Transverse colon (tissue), 4 donors: ENCODE data around the gene SVIP. TPM values are rescaled to one million over a fixed set of nuclear protein-coding genes. Genes with fewer than 3 reads are reported as not detected.
A peak's percentile ranks its signal among the peaks of the same experiment; 100 is the strongest.

Experiments
- DNase-seq: peaks from one replicate; pipeline ENCODE4 v3.0.0-alpha.2; 2019
- H3K27ac ChIP-seq, 4 donors: fragments of 200-600 bp; sonication (generic); 2 replicates each; pipeline ENCODE4 v1.5.1; 2016 to 2018; ENCODE audit warnings: inconsistent platforms in 4 of 4
- H3K27me3 ChIP-seq: fragments of 200-600 bp; sonication (generic); 2 replicates; pipeline ENCODE4 v1.5.1; 2017; ENCODE audit warnings: inconsistent platforms
- H3K36me3 ChIP-seq, 4 donors: fragments of 200-600 bp; sonication (generic); 2 replicates each; pipeline ENCODE4 v1.5.1; 2017 to 2019; ENCODE audit warnings: inconsistent platforms in 4 of 4
- H3K4me1 ChIP-seq, 4 donors: fragments of 200-600 bp; sonication (generic); 2 replicates each; pipeline ENCODE4 v1.5.1; 2017 to 2020; ENCODE audit warnings: inconsistent platforms in 4 of 4
- H3K4me3 ChIP-seq, 4 donors: fragments of 200-600 bp; sonication (generic); 1 replicate in 1 of 4; 2 replicates in 3 of 4; pipeline versions ENCODE4 v1.5.1 to v1.6.1; 2017 to 2019; ENCODE audit warnings: inconsistent platforms in 4 of 4
- H3K9me3 ChIP-seq, 2 donors: fragments of 200-600 bp; sonication (generic); 2 replicates each; pipeline ENCODE4 v1.5.1; 2017 to 2019; ENCODE audit warnings: inconsistent platforms in 2 of 2
- CTCF ChIP-seq, 5 experiments: fragments of 200-600 bp in 3 of 5; fragments of 450-650 bp in 2 of 5; sonication (generic) in 3 of 5; IDR thresholded peaks; 1 replicate in 2 of 5; 2 replicates in 3 of 5; pipeline ENCODE4 v1.5.1; 2016 to 2017; ENCODE audit warnings: antibody characterized with exemption in 5 of 5, inconsistent platforms in 3 of 5, mild to moderate bottlenecking in 2 of 5, moderate library complexity in 1 of 5
- EP300 ChIP-seq: sonication (generic); formaldehyde crosslinking; IDR thresholded peaks from one replicate; pipeline ENCODE4 v1.6.1; 2017; ENCODE audit warnings: antibody characterized with exemption, low read depth
- POLR2A ChIP-seq: fragments of 450-650 bp; IDR thresholded peaks from one replicate; pipeline ENCODE4 v1.6.1; 2016; ENCODE audit warnings: antibody characterized with exemption, mild to moderate bottlenecking, moderate library complexity
- POLR2AphosphoS5 ChIP-seq, 3 donors: sonication (generic); formaldehyde crosslinking; IDR thresholded peaks; one replicate each; pipeline ENCODE4 v1.6.1; 2016; ENCODE audit warnings: antibody characterized with exemption in 3 of 3
- WGBS, 2 donors: methylation state at CpG; one replicate each; pipeline ENCODE4 v1.1.5; 2018; ENCODE audit warnings: low coverage in 1 of 2; 5-methylcytosine and 5-hydroxymethylcytosine counted together
- in situ Hi-C, 4 donors: fragments of 200-750 bp; cut with MboI; loops; one replicate each; pipeline versions ENCODE4 v1.15.0 to v1.15.1; 2017; ENCODE audit warnings: low sequenced_read_pairs in 3 of 4, low pct_ligation_motif_present in 1 of 4, low pct_unique_long_range_greater_than_20kb in 1 of 4
- intact Hi-C: fragments of 100-400 bp; cut with DNase I; formaldehyde crosslinking; loops from one replicate; pipeline ENCODE4 v1.15.1; 2023; ENCODE audit warnings: low total_unique reads
- total RNA-seq, 4 donors: library from RNA; depleted of rRNA; stranded (reverse); fragments of >200 nt; gene quantifications; one replicate each; pipeline ENCODE4 v1.1.0, GENCODE V29; 2016

The SVIP gene
- total RNA-seq: 10 to 100 TPM in 2 of 4 donors, 1 to 10 TPM in 1, under 1 TPM in 1; 1.00 to 14.0 (median 9.9) TPM

GRCh38 chr11:22829231-22830081 is at the start of gene SVIP:
Gene SVIP (minus strand): TSS chr11:22829801. CDS start chr11:22829748, 53 bp downstream.
- Histone ChIP-seq H3K4me1 (peaks cover 6 to 24% (median 12%) of the 10 kb centered on the region in 4 donors), H3K9me3 (no peaks in the 10 kb centered on the region), H3K27ac (peak within 1 kb of the TSS; percentile 82 to 95 (median 93)), H3K27me3 (no peaks in the 10 kb centered on the region), H3K4me3 (peak within 1 kb of the TSS; percentile 45 to 95 (median 88)), H3K36me3 (peaks cover 0 to 13% (median 0%) of the 10 kb centered on the region in 4 donors)
- intact Hi-C loops: no loop called here
- TF ChIP-seq EP300: no peak
- peak; percentile 69 to 90 (median 85) for TF ChIP-seq POLR2AphosphoS5 (IDR thresholded peaks at IDR 0.05)
- peak; percentile 25 to 63 (median 54) for TF ChIP-seq CTCF (IDR thresholded peaks at IDR 0.05)
- peak; percentile 83 for TF ChIP-seq POLR2A
- peak; percentile 98 for DNase-seq
- WGBS, 2 donors: 0 to 1% methylated on average over 11 to 45 of the region's 79 CpGs
- in situ Hi-C loops: no loop called here

- no peak for DNase-seq
- Histone ChIP-seq H3K4me1 (peaks cover 0 to 25% (median 3%) of the 10 kb centered on the region in 4 donors), H3K9me3 (no peaks in the 10 kb centered on the region), H3K27me3 (no peaks in the 10 kb centered on the region), H3K36me3 (no peaks in the 10 kb centered on the region), H3K4me3 (no peak overlapping the region), H3K27ac (peak overlapping the region in 2 of 4 donors; percentile 12 to 46)
- TF ChIP-seq CTCF (IDR thresholded peaks at IDR 0.05) (no peak), POLR2A (no peak), POLR2AphosphoS5 (IDR thresholded peaks at IDR 0.05) (no peak), EP300 (no peak)
- in situ Hi-C loops (no loop called here), intact Hi-C loops (no loop called here)
These were observed 49.0 kb upstream of the SVIP start for GRCh38 chr11:22878604-22879003.

- Histone ChIP-seq H3K9me3 (no peaks in the 10 kb centered on the region), H3K4me1 (peaks cover 0 to 25% (median 3%) of the 10 kb centered on the region in 4 donors), H3K4me3 (no peak overlapping the region), H3K36me3 (no peaks in the 10 kb centered on the region), H3K27ac (peak overlapping the region in 2 of 4 donors; percentile 12 to 46), H3K27me3 (no peaks in the 10 kb centered on the region)
- in situ Hi-C loops: no loop called here
- TF ChIP-seq POLR2A (no peak), POLR2AphosphoS5 (IDR thresholded peaks at IDR 0.05) (no peak), CTCF (IDR thresholded peaks at IDR 0.05) (no peak), EP300 (no peak)
- DNase-seq: peak; percentile 8
- intact Hi-C loops: no loop called here
These were observed 48.4 kb upstream of the SVIP start for GRCh38 chr11:22878039-22878438.

- Histone ChIP-seq H3K9me3 (no peaks in the 10 kb centered on the region), H3K36me3 (no peaks in the 10 kb centered on the region), H3K27me3 (no peaks in the 10 kb centered on the region), H3K4me3 (no peak overlapping the region), H3K4me1 (peaks cover 0 to 25% (median 3%) of the 10 kb centered on the region in 4 donors), H3K27ac (no peak overlapping the region)
- peak; percentile 72 for DNase-seq
- in situ Hi-C loops: no loop called here
- TF ChIP-seq CTCF (IDR thresholded peaks at IDR 0.05): peak; percentile 61 to 82 (median 80)
- TF ChIP-seq EP300: no peak
- TF ChIP-seq POLR2A: no peak
- TF ChIP-seq POLR2AphosphoS5 (IDR thresholded peaks at IDR 0.05): no peak
- WGBS, 2 donors: 0 to 3% methylated on average over 2 of the region's 2 CpGs
- intact Hi-C loops: no loop called here
These were observed 46.4 kb upstream of the SVIP start for GRCh38 chr11:22875869-22876473.
